PC-9 (cell line): ENCODE data around the gene ZGRF1.

Experiments used
- CTCF ChIP-seq: fragments of 200-600 bp; sonication (generic); conservative IDR thresholded peaks from 2 replicates; pipeline ENCODE4 v1.6.1; 2017; ENCODE audit warnings: mixed run types, antibody characterized with exemption, mild to moderate bottlenecking, moderate library complexity
- EZH2 ChIP-seq: fragments of 200-600 bp; sonication (generic); IDR thresholded peaks from 2 replicates; pipeline ENCODE4 v1.8.0; 2017; ENCODE audit warnings: antibody characterized with exemption, low read depth

- TF ChIP-seq EZH2 = no peak
- no peak for TF ChIP-seq CTCF
These were observed 19.7 kb downstream of the ZGRF1 start for GRCh38 chr4:112616984-112617383.
